Suprapubic skin (tissue), 4 donors: ENCODE measurements around the gene DDI2. TPM values are rescaled to one million over a fixed set of nuclear protein-coding genes. Genes with fewer than 3 reads are reported as not detected.

Experiments
- DNase-seq, 2 donors: peaks; one replicate each; pipeline ENCODE4 v3.0.0-alpha.2; 2019; ENCODE audit warnings: low spot score in 2 of 2
- H3K27ac ChIP-seq: fragments of 200-600 bp; sonication (generic); one replicate; pipeline ENCODE4 v1.5.1; 2019
- H3K27me3 ChIP-seq: fragments of 200-600 bp; sonication (generic); one replicate; pipeline ENCODE4 v1.5.1; 2019
- H3K36me3 ChIP-seq: fragments of 200-600 bp; sonication (generic); one replicate; pipeline ENCODE4 v1.5.1; 2019
- H3K4me1 ChIP-seq: fragments of 200-600 bp; sonication (generic); one replicate; pipeline ENCODE4 v1.5.1; 2019
- H3K4me3 ChIP-seq: fragments of 200-600 bp; sonication (generic); one replicate; pipeline ENCODE4 v1.5.1; 2019; ENCODE audit warnings: mild to moderate bottlenecking
- H3K9me3 ChIP-seq: fragments of 200-600 bp; sonication (generic); one replicate; pipeline ENCODE4 v1.5.1; 2019
- EP300 ChIP-seq: sonication (generic); formaldehyde crosslinking; IDR thresholded peaks from one replicate; pipeline ENCODE4 v1.6.1; 2017; ENCODE audit warnings: antibody characterized with exemption
- POLR2A ChIP-seq, 2 donors: fragments of 450-650 bp; IDR thresholded peaks; one replicate each; pipeline ENCODE4 v1.6.1; 2017; ENCODE audit warnings: antibody characterized with exemption in 2 of 2, mild to moderate bottlenecking in 2 of 2, moderate library complexity in 2 of 2
- POLR2AphosphoS5 ChIP-seq, 3 donors: sonication (generic); formaldehyde crosslinking; IDR thresholded peaks; one replicate each; pipeline ENCODE4 v1.6.1; 2017; ENCODE audit warnings: antibody characterized with exemption in 3 of 3
- WGBS: methylation state at CpG from one replicate; pipeline ENCODE4 v1.1.5; 2018; 5-methylcytosine and 5-hydroxymethylcytosine counted together
- total RNA-seq, 4 donors: library from RNA; depleted of rRNA; stranded (reverse); fragments of >200 nt; gene quantifications; one replicate each; pipeline ENCODE4 v1.1.0, GENCODE V29; 2016
- TF ChIP-seq, protein P1 (sequence below), 2 donors: fragments of 200-600 bp in 1 of 2; fragments of 450-650 bp in 1 of 2; sonication (generic) in 1 of 2; IDR thresholded peaks; one replicate each; pipeline ENCODE4 v1.5.1; 2016 to 2019; ENCODE audit warnings: antibody characterized with exemption in 2 of 2, mild to moderate bottlenecking in 1 of 2, moderate library complexity in 1 of 2

The DDI2 gene
- total RNA-seq, 4 donors from 2014 or later, result 33.2 to 90.0 (median 39.9) TPM

- TF ChIP-seq, protein P1, sequence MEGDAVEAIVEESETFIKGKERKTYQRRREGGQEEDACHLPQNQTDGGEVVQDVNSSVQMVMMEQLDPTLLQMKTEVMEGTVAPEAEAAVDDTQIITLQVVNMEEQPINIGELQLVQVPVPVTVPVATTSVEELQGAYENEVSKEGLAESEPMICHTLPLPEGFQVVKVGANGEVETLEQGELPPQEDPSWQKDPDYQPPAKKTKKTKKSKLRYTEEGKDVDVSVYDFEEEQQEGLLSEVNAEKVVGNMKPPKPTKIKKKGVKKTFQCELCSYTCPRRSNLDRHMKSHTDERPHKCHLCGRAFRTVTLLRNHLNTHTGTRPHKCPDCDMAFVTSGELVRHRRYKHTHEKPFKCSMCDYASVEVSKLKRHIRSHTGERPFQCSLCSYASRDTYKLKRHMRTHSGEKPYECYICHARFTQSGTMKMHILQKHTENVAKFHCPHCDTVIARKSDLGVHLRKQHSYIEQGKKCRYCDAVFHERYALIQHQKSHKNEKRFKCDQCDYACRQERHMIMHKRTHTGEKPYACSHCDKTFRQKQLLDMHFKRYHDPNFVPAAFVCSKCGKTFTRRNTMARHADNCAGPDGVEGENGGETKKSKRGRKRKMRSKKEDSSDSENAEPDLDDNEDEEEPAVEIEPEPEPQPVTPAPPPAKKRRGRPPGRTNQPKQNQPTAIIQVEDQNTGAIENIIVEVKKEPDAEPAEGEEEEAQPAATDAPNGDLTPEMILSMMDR (IDR thresholded peaks at IDR 0.05), result no peak
- TF ChIP-seq POLR2AphosphoS5 (IDR thresholded peaks at IDR 0.05), result no peak
- no peak for TF ChIP-seq EP300
- no peak for TF ChIP-seq POLR2A (IDR thresholded peaks at IDR 0.05)
- H3K27me3 ChIP-seq, result no peaks in the 10 kb centered on the region
- H3K9me3 ChIP-seq, result no peaks in the 10 kb centered on the region
- H3K36me3 ChIP-seq, result peaks cover 67% of the 10 kb centered on the region
- no peak for DNase-seq
- peaks cover 7% of the 10 kb centered on the region for H3K4me1 ChIP-seq
- 84% methylated on average over 11 of the region's 11 CpGs for WGBS
- H3K27ac ChIP-seq, result no peak overlapping the region
- no peak overlapping the region for H3K4me3 ChIP-seq
These were observed 100.3 kb downstream of the DDI2 start for GRCh38 chr1:15717418-15718125.

- no peak overlapping the region for H3K4me3 ChIP-seq
- no peaks in the 10 kb centered on the region for H3K27me3 ChIP-seq
- WGBS, result 86% methylated on average over 8 of the region's 8 CpGs
- DNase-seq, result no peak
- TF ChIP-seq POLR2A (IDR thresholded peaks at IDR 0.05) (no peak), EP300 (no peak)
- TF ChIP-seq, protein P1 (IDR thresholded peaks at IDR 0.05), result no peak
- no peaks in the 10 kb centered on the region for H3K9me3 ChIP-seq
- peaks cover 7% of the 10 kb centered on the region for H3K4me1 ChIP-seq
- H3K36me3 ChIP-seq, result peaks cover 73% of the 10 kb centered on the region
- no peak overlapping the region for H3K27ac ChIP-seq
These were observed 100.9 kb downstream of the DDI2 start for GRCh38 chr1:15718199-15718601.

Other genes starting within 250 kb of the DDI2 start
- 10 to 100 TPM; 43.5 to 54.4 (median 49.9) TPM for gene EFHD2, start 207.6 kb upstream of the DDI2 start, total RNA-seq
- gene CTRC, start 179.0 kb upstream of the DDI2 start, total RNA-seq, result 1 to 10 TPM in 2 of 4 donors, not detected in 2; 1.5 to 2.3 TPM
- not detected for gene CELA2A, start 160.7 kb upstream of the DDI2 start, total RNA-seq
- gene CELA2B, start 141.4 kb upstream of the DDI2 start, total RNA-seq, result not detected
- gene CASP9, start 93.2 kb upstream of the DDI2 start, total RNA-seq, result 10 to 100 TPM in 2 of 4 donors, 1 to 10 TPM in 2; 7.0 to 12.6 (median 9.7) TPM
- gene DNAJC16, start 90.6 kb upstream of the DDI2 start, total RNA-seq, result 10 to 100 TPM; 17.2 to 24.8 (median 19.7) TPM
- under 1 TPM in 1 of 4 donors, not detected in 3; 0.72 TPM for gene AGMAT, start 32.4 kb upstream of the DDI2 start, total RNA-seq
- 10 to 100 TPM; 51.3 to 61.6 (median 55.2) TPM for gene PLEKHM2, start 66.9 kb downstream of the DDI2 start, total RNA-seq
- gene SLC25A34, start 118.8 kb downstream of the DDI2 start, total RNA-seq, result 1 to 10 TPM; 1.3 to 4.3 (median 2.4) TPM
- not detected for gene TMEM82, start 125.0 kb downstream of the DDI2 start, total RNA-seq
- 10 to 100 TPM; 24.7 to 43.0 (median 27.4) TPM for gene FBLIM1, start 141.3 kb downstream of the DDI2 start, total RNA-seq
- 1 to 10 TPM in 2 of 4 donors, under 1 TPM in 2; 0.68 to 3.2 (median 1.3) TPM for gene UQCRHL, start 190.2 kb downstream of the DDI2 start, total RNA-seq
- gene SPEN, start 230.2 kb downstream of the DDI2 start, total RNA-seq, result 10 to 100 TPM; 55.0 to 79.7 (median 63.8) TPM